Esophagus muscularis mucosa (tissue), 4 donors: ENCODE results near the gene PAQR4.

Experiments used
- EP300 ChIP-seq: sonication (generic); formaldehyde crosslinking; IDR thresholded peaks from one replicate; pipeline ENCODE4 v1.6.1; 2017; ENCODE audit warnings: antibody characterized with exemption
- POLR2A ChIP-seq: fragments of 450-650 bp; IDR thresholded peaks from one replicate; pipeline ENCODE4 v1.6.1; 2017; ENCODE audit warnings: antibody characterized with exemption, moderate library complexity, mild to moderate bottlenecking, low read depth
- TF ChIP-seq, protein P1 (sequence below), 3 experiments: fragments of 200-600 bp in 2 of 3; fragments of 450-650 bp in 1 of 3; sonication (generic) in 2 of 3; IDR thresholded peaks; one replicate each; pipeline ENCODE4 v1.5.1; 2017 to 2019; ENCODE audit warnings: antibody characterized with exemption in 3 of 3, mild to moderate bottlenecking in 2 of 3, moderate library complexity in 1 of 3

DNA sequence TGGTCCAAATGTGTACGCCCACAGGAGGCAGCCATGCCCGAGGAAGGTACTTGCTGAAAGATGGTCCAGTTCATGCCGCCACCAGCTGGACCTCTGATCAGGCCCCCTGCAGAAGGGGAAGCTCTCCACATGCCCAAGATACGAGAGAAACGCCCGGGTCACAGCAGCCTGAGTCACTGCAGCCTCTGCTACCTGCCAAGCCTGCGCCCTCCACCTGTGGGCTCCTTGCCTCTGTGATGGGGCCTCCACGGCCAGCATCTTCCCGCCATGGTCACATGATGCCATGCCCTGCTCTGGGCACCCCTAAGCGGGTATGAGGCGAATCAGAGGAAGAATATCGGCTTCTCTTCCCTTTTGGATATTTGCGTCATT is 18.8 kb upstream of the PAQR4 start:
- TF ChIP-seq POLR2A (no peak), EP300 (no peak)
- TF ChIP-seq, protein P1, sequence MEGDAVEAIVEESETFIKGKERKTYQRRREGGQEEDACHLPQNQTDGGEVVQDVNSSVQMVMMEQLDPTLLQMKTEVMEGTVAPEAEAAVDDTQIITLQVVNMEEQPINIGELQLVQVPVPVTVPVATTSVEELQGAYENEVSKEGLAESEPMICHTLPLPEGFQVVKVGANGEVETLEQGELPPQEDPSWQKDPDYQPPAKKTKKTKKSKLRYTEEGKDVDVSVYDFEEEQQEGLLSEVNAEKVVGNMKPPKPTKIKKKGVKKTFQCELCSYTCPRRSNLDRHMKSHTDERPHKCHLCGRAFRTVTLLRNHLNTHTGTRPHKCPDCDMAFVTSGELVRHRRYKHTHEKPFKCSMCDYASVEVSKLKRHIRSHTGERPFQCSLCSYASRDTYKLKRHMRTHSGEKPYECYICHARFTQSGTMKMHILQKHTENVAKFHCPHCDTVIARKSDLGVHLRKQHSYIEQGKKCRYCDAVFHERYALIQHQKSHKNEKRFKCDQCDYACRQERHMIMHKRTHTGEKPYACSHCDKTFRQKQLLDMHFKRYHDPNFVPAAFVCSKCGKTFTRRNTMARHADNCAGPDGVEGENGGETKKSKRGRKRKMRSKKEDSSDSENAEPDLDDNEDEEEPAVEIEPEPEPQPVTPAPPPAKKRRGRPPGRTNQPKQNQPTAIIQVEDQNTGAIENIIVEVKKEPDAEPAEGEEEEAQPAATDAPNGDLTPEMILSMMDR (IDR thresholded peaks at IDR 0.05), result no peak
